Prostate gland (tissue), 1 donor: ENCODE measurements around the gene NPHP3.

Experiments used
- POLR2A ChIP-seq: fragments of 450-650 bp; IDR thresholded peaks from one replicate; pipeline ENCODE4 v1.6.1; 2016; ENCODE audit warnings: antibody characterized with exemption, mild to moderate bottlenecking
- POLR2AphosphoS5 ChIP-seq: sonication (generic); formaldehyde crosslinking; IDR thresholded peaks from one replicate; pipeline ENCODE4 v1.6.1; 2017; ENCODE audit warnings: antibody characterized with exemption

- TF ChIP-seq POLR2AphosphoS5 (no peak), POLR2A (no peak)
Observed at GRCh38 chr3:132643366-132643765, 78.8 kb downstream of the NPHP3 start.
